Measurements from ENCODE around the gene PEX19. TPM values are rescaled to one million over a fixed set of nuclear protein-coding genes. Genes with fewer than 3 reads are reported as not detected.

Gene PEX19
- total RNA-seq, 2 experiments from 2014 or later = 34.7 to 47.3 TPM

DNA sequence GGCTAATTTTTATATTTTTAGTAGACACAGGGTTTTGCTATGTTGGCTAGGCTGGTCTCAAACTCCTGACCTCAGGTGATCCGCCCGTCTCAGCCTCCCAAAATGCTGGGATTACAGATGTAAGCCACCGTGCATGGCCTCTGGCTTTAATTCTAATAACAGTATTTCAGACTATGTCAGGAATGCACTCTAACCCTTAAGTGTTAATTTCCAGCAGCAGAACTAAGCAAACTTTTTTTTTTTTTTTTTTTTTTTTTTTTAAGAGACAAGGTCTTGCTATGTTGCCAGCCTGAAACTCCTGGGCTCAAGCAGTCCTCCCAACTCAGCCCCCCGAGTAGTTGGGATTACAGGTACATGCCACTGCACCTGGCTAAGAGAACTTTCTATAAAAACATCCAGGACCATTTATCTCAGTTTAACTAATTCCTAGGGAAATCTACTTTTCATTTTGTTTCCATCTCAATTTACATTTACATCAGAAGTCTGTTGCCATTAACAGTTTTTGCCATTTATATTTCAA is 29.1 kb downstream of the PEX19 start:
- BruUV-seq (replicated peaks) = no TSS peak
- Histone ChIP-seq H3K4me2 (ENCODE audit: low read length) (no peak overlapping the region), H3K27ac (ENCODE audit: low read depth, low read length, poor library complexity, severe bottlenecking) (no peak overlapping the region), H3K4me3 (ENCODE audit: low read depth, low read length, poor library complexity, severe bottlenecking) (no peak overlapping the region), H3K9me3 (ENCODE audit: low read length) (no peaks in the 10 kb centered on the region), H2AFZ (ENCODE audit: low read length) (no peak overlapping the region), H3K36me3 (ENCODE audit: insufficient read depth, low read length) (peaks cover 43% of the 10 kb centered on the region), H4K20me1 (ENCODE audit: insufficient read depth, low read length) (peaks cover 3% of the 10 kb centered on the region; the same call in 1 of the 2 replicates), H3K9me2 (ENCODE audit: insufficient read depth, low read length) (no peaks in the 10 kb centered on the region), H3K79me2 (ENCODE audit: insufficient read depth, low read depth, low read length) (peaks cover 18% of the 10 kb centered on the region), H3K4me1 (ENCODE audit: insufficient read depth, low read length, poor library complexity, severe bottlenecking) (peaks cover 11% of the 10 kb centered on the region)
- no peak for TF ChIP-seq EZH2phosphoT487 (IDR thresholded peaks at IDR 0.05; ENCODE audit: borderline replicate concordance, low read depth, low read length)
- TF ChIP-seq, protein P1, sequence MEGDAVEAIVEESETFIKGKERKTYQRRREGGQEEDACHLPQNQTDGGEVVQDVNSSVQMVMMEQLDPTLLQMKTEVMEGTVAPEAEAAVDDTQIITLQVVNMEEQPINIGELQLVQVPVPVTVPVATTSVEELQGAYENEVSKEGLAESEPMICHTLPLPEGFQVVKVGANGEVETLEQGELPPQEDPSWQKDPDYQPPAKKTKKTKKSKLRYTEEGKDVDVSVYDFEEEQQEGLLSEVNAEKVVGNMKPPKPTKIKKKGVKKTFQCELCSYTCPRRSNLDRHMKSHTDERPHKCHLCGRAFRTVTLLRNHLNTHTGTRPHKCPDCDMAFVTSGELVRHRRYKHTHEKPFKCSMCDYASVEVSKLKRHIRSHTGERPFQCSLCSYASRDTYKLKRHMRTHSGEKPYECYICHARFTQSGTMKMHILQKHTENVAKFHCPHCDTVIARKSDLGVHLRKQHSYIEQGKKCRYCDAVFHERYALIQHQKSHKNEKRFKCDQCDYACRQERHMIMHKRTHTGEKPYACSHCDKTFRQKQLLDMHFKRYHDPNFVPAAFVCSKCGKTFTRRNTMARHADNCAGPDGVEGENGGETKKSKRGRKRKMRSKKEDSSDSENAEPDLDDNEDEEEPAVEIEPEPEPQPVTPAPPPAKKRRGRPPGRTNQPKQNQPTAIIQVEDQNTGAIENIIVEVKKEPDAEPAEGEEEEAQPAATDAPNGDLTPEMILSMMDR (conservative IDR thresholded peaks at IDR 0.05; ENCODE audit: low read length) = no peak
- ChIA-PET POLR2A (no interaction called here), CTCF (ENCODE audit: unreplicated experiment) (no interaction called here)
- intact Hi-C loops (cut with micrococcal nuclease; ENCODE audit: unreplicated experiment) = no loop called here
- no peak for DNase-seq (ENCODE audit: low spot score)

DNA sequence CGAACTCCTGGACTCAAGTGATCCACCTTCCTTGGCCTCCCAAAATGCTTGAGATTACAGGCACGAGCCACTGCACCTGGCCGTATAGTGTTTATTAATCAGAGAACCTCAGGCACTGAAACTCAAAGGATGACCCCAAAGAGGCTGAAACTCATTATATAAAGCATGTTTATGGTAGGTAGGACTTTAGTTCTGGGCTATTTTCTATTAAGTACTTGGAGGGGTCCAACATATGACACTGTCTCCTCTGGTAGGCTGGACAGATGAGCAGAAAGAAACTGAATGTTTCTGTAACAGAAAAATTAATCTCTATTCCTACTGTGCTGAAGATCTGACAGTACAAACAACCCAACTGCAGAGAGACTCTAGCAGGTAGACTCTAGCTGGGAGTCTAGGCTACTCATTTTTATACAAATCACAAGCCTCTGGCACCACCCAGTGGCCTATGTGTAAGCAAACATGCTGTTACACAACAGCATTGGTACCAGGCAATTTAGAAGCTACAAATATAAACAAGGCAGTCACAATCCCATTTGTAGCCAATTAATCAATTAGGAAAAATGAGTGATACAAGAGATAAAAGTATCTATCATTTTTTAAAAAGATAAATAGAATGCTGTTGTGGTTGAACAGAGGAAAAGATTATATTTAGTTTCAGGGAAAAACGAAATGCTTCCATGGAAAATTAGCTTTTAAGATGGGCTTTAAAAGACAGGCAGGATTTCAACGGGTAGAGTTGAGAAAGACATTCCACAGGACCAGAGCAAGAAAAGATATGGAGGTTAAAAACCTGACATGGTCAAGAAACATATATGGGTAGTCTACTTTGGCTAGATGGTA is 33.0 kb downstream of the PEX19 start:
- H3K4me1 ChIP-seq (ENCODE audit: insufficient read depth, low read length, poor library complexity, severe bottlenecking) = no peaks in the 10 kb centered on the region
- intact Hi-C loops (cut with micrococcal nuclease; ENCODE audit: unreplicated experiment) = loop anchor here (1.0 kb wide), 2 partner anchors 59 to 151 kb away; no protein-coding TSS in a partner anchor
- no peak overlapping the region for H3K27ac ChIP-seq (ENCODE audit: low read depth, low read length, poor library complexity, severe bottlenecking)
- H3K9me2 ChIP-seq (ENCODE audit: insufficient read depth, low read length) = no peaks in the 10 kb centered on the region
- peak; percentile 83 for DNase-seq (ENCODE audit: low spot score)
- H3K36me3 ChIP-seq (ENCODE audit: insufficient read depth, low read length) = peaks cover 28% of the 10 kb centered on the region
- TF ChIP-seq, protein P1 (conservative IDR thresholded peaks at IDR 0.05; ENCODE audit: low read length) = peak; percentile 96
- TF ChIP-seq EZH2phosphoT487 (IDR thresholded peaks at IDR 0.05; ENCODE audit: borderline replicate concordance, low read depth, low read length) = no peak
- H2AFZ ChIP-seq (ENCODE audit: low read length) = no peak overlapping the region
- no peak overlapping the region for H3K4me2 ChIP-seq (ENCODE audit: low read length)
- no peak overlapping the region for H3K4me3 ChIP-seq (ENCODE audit: low read depth, low read length, poor library complexity, severe bottlenecking)
- peaks cover 21% of the 10 kb centered on the region; the same call in 1 of the 2 replicates for H3K79me2 ChIP-seq (ENCODE audit: insufficient read depth, low read depth, low read length)
- H3K9me3 ChIP-seq (ENCODE audit: low read length) = no peaks in the 10 kb centered on the region
- BruUV-seq (replicated peaks) = no TSS peak
- H4K20me1 ChIP-seq (ENCODE audit: insufficient read depth, low read length) = 0 out of 2 replicates have a peak, but pooled peaks cover 4% of the 10 kb centered on the region
- POLR2A ChIA-PET = interaction anchor here (0.6 to 2.1 kb wide), 11 partner anchors 8 to 567 kb away, joined by 3 to 9 read pairs (median 4); partner anchors contain the start of gene DCAF8
- CTCF ChIA-PET (ENCODE audit: unreplicated experiment) = interaction anchor here (0.5 to 2.3 kb wide), 12 partner anchors 9 to 156 kb away, joined by 3 to 12 read pairs (median 6); partner anchors contain the start of genes DCAF8 and IGSF8

Measured in OCI-LY7 (cell line).